SU-DHL-6 (cell line): Measurements from ENCODE around the gene RXRG.

Experiments
- H2AFZ ChIP-seq: fragments of 200-600 bp; sonication (generic); 2 replicates; pipeline ENCODE4 v1.6.1; 2014; ENCODE audit warnings: low read depth, mild to moderate bottlenecking, moderate library complexity, mixed read lengths, antibody characterized with exemption, low read length; ENCODE audit not compliant: severe bottlenecking
- H3F3A ChIP-seq: fragments of 200-600 bp; shearing (Covaris generic); 2 replicates; pipeline ENCODE4 v1.6.0; 2016; ENCODE audit warnings: antibody characterized with exemption, mild to moderate bottlenecking; ENCODE audit not compliant: insufficient read depth
- H3K27ac ChIP-seq: fragments of 200-600 bp; sonication (generic); 2 replicates; pipeline ENCODE4 v1.5.1; 2016; ENCODE audit warnings: low read depth, mild to moderate bottlenecking, low read length, moderate library complexity, mixed read lengths
- H3K27me3 ChIP-seq: fragments of 200-600 bp; sonication (generic), shearing (Covaris generic); 2 replicates; pipeline ENCODE4 v1.6.0; 2014; ENCODE audit warnings: mild to moderate bottlenecking, low read length
- H3K36me3 ChIP-seq: fragments of 200-600 bp; sonication (generic); 2 replicates; pipeline ENCODE4 v1.6.1; 2014; ENCODE audit warnings: mild to moderate bottlenecking, low read length, mixed read lengths
- H3K4me2 ChIP-seq: fragments of 300-600, 200-600 bp; shearing (Covaris generic), sonication (generic); 2 replicates; pipeline ENCODE4 v1.6.0; 2014; ENCODE audit warnings: low read length, low read depth, mild to moderate bottlenecking; ENCODE audit not compliant: poor library complexity, severe bottlenecking
- H3K4me3 ChIP-seq: fragments of 200-600 bp; sonication (generic); 2 replicates; pipeline ENCODE4 v1.5.1; 2014; ENCODE audit warnings: antibody characterized with exemption, low read length, mild to moderate bottlenecking, mixed read lengths; ENCODE audit not compliant: insufficient read depth, poor library complexity, severe bottlenecking
- H3K79me2 ChIP-seq: fragments of 200-600 bp; sonication (generic); 2 replicates; pipeline ENCODE4 v1.6.1; 2014; ENCODE audit warnings: mild to moderate bottlenecking, low read length, moderate library complexity; ENCODE audit not compliant: insufficient read depth
- H3K9ac ChIP-seq: fragments of 200-600 bp; sonication (generic); 2 replicates; pipeline ENCODE4 v1.7.0; 2014; ENCODE audit warnings: mild to moderate bottlenecking, low read length
- H3K9me2 ChIP-seq: fragments of 200-600 bp; sonication (generic); replicated peaks from 2 replicates; pipeline ENCODE4 v1.6.1; 2014; ENCODE audit warnings: low read length; ENCODE audit not compliant: insufficient read depth
- H3K9me3 ChIP-seq: fragments of 200-600 bp; sonication (generic); 2 replicates; pipeline ENCODE4 v1.6.1; 2014; ENCODE audit warnings: low read length, mixed read lengths; ENCODE audit not compliant: insufficient read depth
- H4K20me1 ChIP-seq: fragments of 200-600 bp; sonication (generic); 2 replicates; pipeline ENCODE4 v1.6.1; 2014; ENCODE audit warnings: low read depth, mild to moderate bottlenecking, antibody characterized with exemption, low read length, moderate library complexity, mixed read lengths
- EZH2phosphoT487 ChIP-seq: fragments of 200-600 bp; sonication (generic), shearing (Covaris generic); conservative IDR thresholded peaks from 2 replicates; pipeline ENCODE4 v1.6.1; 2018; ENCODE audit warnings: mild to moderate bottlenecking, antibody characterized with exemption, low read length, moderate library complexity, mixed read lengths
- TF ChIP-seq, protein P1 (sequence below): fragments of 200-600 bp; sonication (generic); IDR thresholded peaks from one replicate; pipeline ENCODE4 v1.5.1; 2017; ENCODE audit warnings: antibody characterized with exemption, mild to moderate bottlenecking, low read length, moderate library complexity; ENCODE audit not compliant: insufficient read depth, poor library complexity, severe bottlenecking

Gene RXRG

DNA sequence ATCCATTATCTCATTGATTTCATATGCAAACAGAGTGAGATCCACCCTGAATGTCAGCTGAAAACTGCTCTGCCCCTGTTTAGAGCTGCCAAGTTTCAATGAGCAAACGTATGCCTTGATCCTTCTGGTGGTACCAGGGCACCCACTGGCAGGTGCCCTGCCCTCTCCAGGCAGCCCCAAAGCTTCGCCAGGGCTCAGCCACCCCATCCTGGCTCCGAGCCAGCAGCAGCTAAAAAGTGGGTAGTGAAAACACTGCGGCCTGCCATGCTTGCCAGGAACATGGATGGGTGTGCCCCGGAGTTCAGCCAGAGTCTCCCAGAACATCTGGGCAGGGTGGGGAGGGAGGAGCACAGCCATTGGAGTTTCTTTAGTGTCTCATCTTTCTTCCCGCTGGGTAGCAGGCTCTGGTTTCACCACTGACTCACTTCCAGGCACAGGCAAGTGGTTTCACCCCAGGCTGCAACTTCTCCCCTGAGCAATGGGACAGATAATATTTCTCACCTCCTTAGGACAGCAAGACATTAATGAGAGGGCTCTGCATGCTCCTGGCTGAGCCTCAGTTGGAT is 80.3 kb downstream of the RXRG start:
- no peaks in the 10 kb centered on the region for H3K36me3 ChIP-seq
- no peaks in the 10 kb centered on the region for H3K9me3 ChIP-seq
- H4K20me1 ChIP-seq, result no peaks in the 10 kb centered on the region
- no peaks in the 10 kb centered on the region for H3K27me3 ChIP-seq
- H3F3A ChIP-seq, result no peaks in the 10 kb centered on the region
- no peaks in the 10 kb centered on the region for H3K79me2 ChIP-seq
- TF ChIP-seq, protein P1, sequence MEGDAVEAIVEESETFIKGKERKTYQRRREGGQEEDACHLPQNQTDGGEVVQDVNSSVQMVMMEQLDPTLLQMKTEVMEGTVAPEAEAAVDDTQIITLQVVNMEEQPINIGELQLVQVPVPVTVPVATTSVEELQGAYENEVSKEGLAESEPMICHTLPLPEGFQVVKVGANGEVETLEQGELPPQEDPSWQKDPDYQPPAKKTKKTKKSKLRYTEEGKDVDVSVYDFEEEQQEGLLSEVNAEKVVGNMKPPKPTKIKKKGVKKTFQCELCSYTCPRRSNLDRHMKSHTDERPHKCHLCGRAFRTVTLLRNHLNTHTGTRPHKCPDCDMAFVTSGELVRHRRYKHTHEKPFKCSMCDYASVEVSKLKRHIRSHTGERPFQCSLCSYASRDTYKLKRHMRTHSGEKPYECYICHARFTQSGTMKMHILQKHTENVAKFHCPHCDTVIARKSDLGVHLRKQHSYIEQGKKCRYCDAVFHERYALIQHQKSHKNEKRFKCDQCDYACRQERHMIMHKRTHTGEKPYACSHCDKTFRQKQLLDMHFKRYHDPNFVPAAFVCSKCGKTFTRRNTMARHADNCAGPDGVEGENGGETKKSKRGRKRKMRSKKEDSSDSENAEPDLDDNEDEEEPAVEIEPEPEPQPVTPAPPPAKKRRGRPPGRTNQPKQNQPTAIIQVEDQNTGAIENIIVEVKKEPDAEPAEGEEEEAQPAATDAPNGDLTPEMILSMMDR, result no peak
- TF ChIP-seq EZH2phosphoT487, result no peak
- H3K4me2 ChIP-seq, result no peak overlapping the region
- no peak overlapping the region for H3K27ac ChIP-seq
- H3K9ac ChIP-seq, result no peak overlapping the region
- H3K4me3 ChIP-seq, result no peak overlapping the region
- H2AFZ ChIP-seq, result no peak overlapping the region
- H3K9me2 ChIP-seq, result no peaks in the 10 kb centered on the region

DNA sequence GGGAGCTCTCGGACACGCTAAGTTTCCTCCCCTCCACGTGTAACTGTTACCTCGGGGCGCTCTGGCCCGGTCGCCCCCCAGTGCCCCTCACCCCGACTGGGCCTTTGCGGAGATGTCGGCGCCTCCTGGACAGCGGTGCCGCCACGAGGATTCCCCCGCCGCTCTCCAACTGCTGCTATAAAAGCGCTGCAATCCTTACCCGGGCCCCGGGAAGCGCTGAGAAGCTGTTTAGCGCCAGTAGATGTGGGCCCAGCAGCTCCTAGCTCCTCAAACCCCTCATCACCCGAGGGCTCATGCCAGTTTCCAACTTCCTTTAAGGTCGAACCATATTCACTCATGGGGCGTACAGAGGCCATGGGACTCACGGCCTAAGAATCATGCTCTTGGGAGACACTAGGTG is 88.0 kb downstream of the RXRG start:
- H3F3A ChIP-seq, result no peaks in the 10 kb centered on the region
- H3K4me3 ChIP-seq, result no peak overlapping the region
- no peaks in the 10 kb centered on the region for H3K27me3 ChIP-seq
- no peak overlapping the region for H3K27ac ChIP-seq
- TF ChIP-seq, protein P1, result no peak
- TF ChIP-seq EZH2phosphoT487, result no peak
- no peaks in the 10 kb centered on the region for H3K9me3 ChIP-seq
- H3K9me2 ChIP-seq, result no peaks in the 10 kb centered on the region
- H3K4me2 ChIP-seq, result no peak overlapping the region
- H2AFZ ChIP-seq, result no peak overlapping the region
- H4K20me1 ChIP-seq, result no peaks in the 10 kb centered on the region
- no peaks in the 10 kb centered on the region for H3K79me2 ChIP-seq
- H3K36me3 ChIP-seq, result no peaks in the 10 kb centered on the region
- no peak overlapping the region for H3K9ac ChIP-seq

DNA sequence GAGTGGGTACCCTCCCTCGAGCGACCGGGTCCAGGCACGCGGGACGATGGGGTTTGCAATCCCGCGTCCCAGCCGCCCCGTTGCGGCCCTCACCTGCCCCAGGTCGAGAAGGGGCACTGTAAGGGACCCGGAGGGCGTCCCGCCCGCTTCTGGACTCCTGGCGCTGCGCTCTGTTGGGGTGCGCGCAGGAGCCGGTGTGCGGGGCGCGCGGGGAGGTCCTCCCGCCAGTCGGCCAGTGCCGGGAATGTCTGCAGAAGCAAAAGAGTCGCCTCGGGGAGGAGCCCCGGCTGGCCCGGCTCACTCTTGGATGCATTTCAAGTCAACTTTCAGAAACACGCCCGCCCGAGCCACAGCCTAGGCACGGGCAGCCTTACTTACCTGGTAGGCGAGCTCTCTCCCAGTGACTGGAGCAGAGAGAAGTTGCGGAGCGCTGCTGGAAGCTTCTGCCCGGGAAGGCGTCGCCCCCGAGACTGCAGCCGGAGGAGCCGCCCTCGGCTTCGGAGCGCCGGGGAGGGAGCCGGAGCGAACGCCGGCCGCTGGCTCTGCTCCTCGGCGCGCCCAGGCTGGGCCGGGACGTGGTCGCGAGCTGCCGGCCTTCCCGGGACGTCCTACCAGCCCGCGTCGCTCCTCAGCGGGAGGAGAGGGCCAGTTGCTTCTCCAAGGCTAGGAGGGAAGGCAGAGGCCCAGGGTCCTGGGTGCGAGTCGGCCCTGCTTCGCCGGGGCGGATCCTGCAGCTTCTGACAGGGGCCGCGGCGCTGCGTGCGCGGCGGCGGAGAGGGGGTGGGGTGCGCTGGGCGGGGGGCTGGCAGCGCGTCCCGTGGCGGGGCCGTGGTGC is 88.7 kb downstream of the RXRG start, which contains the start of gene LMX1A:
LMX1A (minus strand) TSS at position 739 of the 835 bp plus-strand sequence. CDS start 1,156 bp downstream, outside the sequence.
- H3K36me3 ChIP-seq, result no peaks in the 10 kb centered on the region

More for the DNA sequence above, 88.7 kb downstream of the RXRG start, which contains the start of gene LMX1A:
- no peaks in the 10 kb centered on the region for H3K9me2 ChIP-seq
- no peak within 1 kb of the TSS for H3K4me3 ChIP-seq
- no peaks in the 10 kb centered on the region for H3F3A ChIP-seq
- no peak within 1 kb of the TSS for H3K9ac ChIP-seq
- H3K4me2 ChIP-seq, result no peak within 1 kb of the TSS
- no peaks in the 10 kb centered on the region for H3K9me3 ChIP-seq
- H3K79me2 ChIP-seq, result no peaks in the 10 kb centered on the region
- H3K27me3 ChIP-seq, result no peaks in the 10 kb centered on the region
- H2AFZ ChIP-seq, result no peak within 1 kb of the TSS
- H4K20me1 ChIP-seq, result no peaks in the 10 kb centered on the region
- TF ChIP-seq EZH2phosphoT487, result no peak
- TF ChIP-seq, protein P1, result no peak
- no peak within 1 kb of the TSS for H3K27ac ChIP-seq
